ENCODE results near the gene SNX2.

GRCh38 chr5:122842016-122842580 lies 67.2 kb downstream of the SNX2 start:
- TF ChIP-seq CTCF (IDR thresholded peaks at IDR 0.05) (no peak), POLR2A (IDR thresholded peaks at IDR 0.05) (no peak)
